Gastroesophageal sphincter (tissue), 4 donors: Measurements from ENCODE around the gene CPED1. TPM values are rescaled to one million over a fixed set of nuclear protein-coding genes. Genes with fewer than 3 reads are reported as not detected.

Experiments
- ATAC-seq: fragments of 150-250 bp; one replicate; pipeline ENCODE4 v1.9.1; 2016; ENCODE audit warnings: mild to moderate bottlenecking, moderate library complexity
- H3K27ac ChIP-seq, 4 donors: fragments of 200-600 bp; sonication (generic) in 3 of 4; 1 replicate in 3 of 4; 2 replicates in 1 of 4; pipeline ENCODE4 v1.5.1; 2016 to 2019
- H3K27me3 ChIP-seq: fragments of 200-600 bp; sonication (generic); one replicate; pipeline ENCODE4 v1.5.1; 2019
- H3K36me3 ChIP-seq, 2 donors: fragments of 200-600 bp; sonication (generic); one replicate each; pipeline ENCODE4 v1.5.1; 2019; ENCODE audit warnings: control low read depth in 1 of 2
- H3K4me1 ChIP-seq, 3 donors: fragments of 200-600 bp; sonication (generic); 1 replicate in 2 of 3; 2 replicates in 1 of 3; pipeline ENCODE4 v1.5.1; 2016 to 2019; ENCODE audit warnings: control low read depth in 2 of 3
- H3K4me3 ChIP-seq, 2 donors: fragments of 200-600 bp; sonication (generic); one replicate each; pipeline ENCODE4 v1.5.1; 2019; ENCODE audit warnings: mild to moderate bottlenecking in 1 of 2, moderate library complexity in 1 of 2
- H3K9me3 ChIP-seq, 3 donors: fragments of 200-600 bp; sonication (generic); one replicate each; pipeline ENCODE4 v1.5.1; 2017 to 2019; ENCODE audit warnings: control low read depth in 2 of 3
- EP300 ChIP-seq: sonication (generic); formaldehyde crosslinking; IDR thresholded peaks from one replicate; pipeline ENCODE4 v1.6.1; 2017; ENCODE audit warnings: antibody characterized with exemption, mild to moderate bottlenecking
- POLR2A ChIP-seq, 2 donors: fragments of 450-650 bp; IDR thresholded peaks; one replicate each; pipeline ENCODE4 v1.6.1; 2017; ENCODE audit warnings: antibody characterized with exemption in 2 of 2, mild to moderate bottlenecking in 2 of 2, moderate library complexity in 1 of 2
- POLR2AphosphoS5 ChIP-seq: sonication (generic); formaldehyde crosslinking; IDR thresholded peaks from one replicate; pipeline ENCODE4 v1.6.1; 2017; ENCODE audit warnings: antibody characterized with exemption
- WGBS, 2 donors: methylation state at CpG; one replicate each; pipeline ENCODE4 v1.1.5; 2018; ENCODE audit warnings: low coverage in 1 of 2; 5-methylcytosine and 5-hydroxymethylcytosine counted together
- total RNA-seq, 4 donors: library from RNA; depleted of rRNA; stranded (reverse); fragments of >200 nt; gene quantifications; one replicate each; pipeline ENCODE4 v1.1.0, GENCODE V29; 2016
- TF ChIP-seq, protein P1 (sequence below), 4 experiments: fragments of 200-600 bp in 2 of 4; fragments of 450-650 bp in 2 of 4; sonication (generic) in 1 of 4; IDR thresholded peaks; one replicate each; pipeline ENCODE4 v1.5.1; 2017 to 2019; ENCODE audit warnings: antibody characterized with exemption in 4 of 4, mild to moderate bottlenecking in 2 of 4, moderate library complexity in 2 of 4

CPED1 gene
- total RNA-seq, 4 donors from 2014 or later = 35.1 to 97.7 (median 60.5) TPM

DNA sequence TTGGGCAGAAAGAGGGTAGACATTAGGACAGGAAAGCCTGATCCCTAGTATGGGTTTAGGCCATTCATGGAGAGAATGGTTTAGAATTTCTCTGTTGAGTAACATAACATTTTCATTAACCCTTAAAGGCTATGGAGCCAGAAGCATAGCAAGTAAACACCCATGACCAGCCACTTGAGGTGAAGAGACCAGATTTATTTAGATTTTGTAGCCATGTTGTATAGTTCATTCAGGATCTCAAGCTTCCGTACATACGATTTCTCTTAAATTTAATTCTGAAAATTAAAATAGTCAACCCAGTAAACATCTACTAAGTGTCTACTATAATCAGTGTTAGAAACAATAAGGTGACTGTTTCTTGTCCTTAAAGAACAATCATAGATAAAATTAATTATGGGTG, 51.5 kb downstream of the CPED1 start:
- Histone ChIP-seq H3K4me1 (peaks cover 0 to 12% (median 0%) of the 10 kb centered on the region in 3 donors), H3K36me3 (no peaks in the 10 kb centered on the region), H3K27me3 (no peaks in the 10 kb centered on the region), H3K9me3 (no peaks in the 10 kb centered on the region), H3K27ac (no peak overlapping the region), H3K4me3 (no peak overlapping the region)
- TF ChIP-seq POLR2A (IDR thresholded peaks at IDR 0.05) (no peak), EP300 (no peak), POLR2AphosphoS5 (no peak)
- TF ChIP-seq, protein P1, sequence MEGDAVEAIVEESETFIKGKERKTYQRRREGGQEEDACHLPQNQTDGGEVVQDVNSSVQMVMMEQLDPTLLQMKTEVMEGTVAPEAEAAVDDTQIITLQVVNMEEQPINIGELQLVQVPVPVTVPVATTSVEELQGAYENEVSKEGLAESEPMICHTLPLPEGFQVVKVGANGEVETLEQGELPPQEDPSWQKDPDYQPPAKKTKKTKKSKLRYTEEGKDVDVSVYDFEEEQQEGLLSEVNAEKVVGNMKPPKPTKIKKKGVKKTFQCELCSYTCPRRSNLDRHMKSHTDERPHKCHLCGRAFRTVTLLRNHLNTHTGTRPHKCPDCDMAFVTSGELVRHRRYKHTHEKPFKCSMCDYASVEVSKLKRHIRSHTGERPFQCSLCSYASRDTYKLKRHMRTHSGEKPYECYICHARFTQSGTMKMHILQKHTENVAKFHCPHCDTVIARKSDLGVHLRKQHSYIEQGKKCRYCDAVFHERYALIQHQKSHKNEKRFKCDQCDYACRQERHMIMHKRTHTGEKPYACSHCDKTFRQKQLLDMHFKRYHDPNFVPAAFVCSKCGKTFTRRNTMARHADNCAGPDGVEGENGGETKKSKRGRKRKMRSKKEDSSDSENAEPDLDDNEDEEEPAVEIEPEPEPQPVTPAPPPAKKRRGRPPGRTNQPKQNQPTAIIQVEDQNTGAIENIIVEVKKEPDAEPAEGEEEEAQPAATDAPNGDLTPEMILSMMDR (IDR thresholded peaks at IDR 0.05) = no peak
- ATAC-seq = no peak
- 93 to 97% methylated on average over 2 of the region's 2 CpGs for WGBS, 2 donors

DNA sequence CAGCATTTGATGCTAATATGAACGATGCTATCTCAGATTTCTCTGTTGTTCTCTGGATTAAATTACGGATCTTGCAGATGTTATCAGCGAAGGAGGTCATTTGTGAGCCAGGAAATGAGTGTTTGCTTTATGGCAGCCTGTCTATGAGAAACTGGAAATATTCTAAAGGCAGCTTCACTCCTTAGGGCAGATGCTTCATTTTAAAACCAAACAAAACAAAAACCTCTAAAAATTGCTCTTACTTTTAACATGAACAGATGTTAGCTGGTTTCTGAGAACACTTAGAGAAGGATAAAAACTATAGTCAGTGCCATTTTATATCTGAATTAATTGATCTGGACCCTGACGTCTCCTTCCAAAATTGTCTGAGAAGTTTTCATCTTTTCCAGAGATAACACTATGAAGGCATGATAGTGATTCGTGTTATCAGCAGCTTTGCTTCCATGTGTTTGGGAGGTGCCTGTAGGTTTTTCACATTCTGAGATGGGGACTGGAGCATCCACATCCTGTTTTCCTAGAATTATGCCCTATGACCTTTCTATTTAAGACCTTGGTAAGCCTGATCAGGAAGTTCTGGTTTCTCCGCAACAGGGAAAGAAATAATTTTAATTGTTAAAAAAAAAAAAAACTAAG, 53.1 kb downstream of the CPED1 start:
- peak overlapping the region in 3 of 4 donors; percentile 11 to 36 (median 13) for H3K27ac ChIP-seq
- H3K4me3 ChIP-seq = no peak overlapping the region
- no peaks in the 10 kb centered on the region for H3K9me3 ChIP-seq
- no peak for ATAC-seq
- TF ChIP-seq POLR2AphosphoS5 (no peak), EP300 (no peak), POLR2A (IDR thresholded peaks at IDR 0.05) (no peak)
- TF ChIP-seq, protein P1 (IDR thresholded peaks at IDR 0.05) = no peak
- H3K4me1 ChIP-seq = peaks cover 0 to 12% (median 0%) of the 10 kb centered on the region in 3 donors
- no peaks in the 10 kb centered on the region for H3K27me3 ChIP-seq
- WGBS, 2 donors = 37 to 52% methylated on average over 6 of the region's 6 CpGs
- no peaks in the 10 kb centered on the region for H3K36me3 ChIP-seq

DNA sequence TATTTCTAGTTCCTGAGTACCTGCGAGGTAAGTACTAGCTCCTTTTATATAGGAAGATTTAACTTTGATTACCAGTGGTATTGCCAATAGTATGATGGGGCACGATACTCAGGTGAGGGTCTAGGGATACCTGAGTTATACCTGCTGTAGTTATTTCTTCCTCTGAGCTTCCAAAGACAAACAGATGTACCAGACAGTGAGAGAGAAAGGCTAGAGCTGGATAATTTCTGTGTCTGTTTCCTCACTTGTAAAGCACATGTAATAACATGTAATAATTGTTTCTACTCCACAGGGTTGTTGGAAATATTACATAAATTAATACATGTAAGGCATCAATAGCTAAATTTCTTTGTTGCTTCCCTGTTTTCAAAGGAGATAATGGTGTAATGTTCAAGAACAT, 53.7 kb downstream of the CPED1 start:
- TF ChIP-seq POLR2A (IDR thresholded peaks at IDR 0.05) (no peak), POLR2AphosphoS5 (no peak), EP300 (no peak)
- TF ChIP-seq, protein P1 (IDR thresholded peaks at IDR 0.05) = no peak
- 50 to 82% methylated on average over 1 to 2 of the region's 2 CpGs for WGBS, 2 donors
- H3K27me3 ChIP-seq = no peaks in the 10 kb centered on the region
- peaks cover 0 to 12% (median 0%) of the 10 kb centered on the region in 3 donors for H3K4me1 ChIP-seq
- no peak for ATAC-seq
- no peaks in the 10 kb centered on the region for H3K36me3 ChIP-seq
- H3K9me3 ChIP-seq = no peaks in the 10 kb centered on the region
- no peak overlapping the region for H3K27ac ChIP-seq
- no peak overlapping the region for H3K4me3 ChIP-seq

DNA sequence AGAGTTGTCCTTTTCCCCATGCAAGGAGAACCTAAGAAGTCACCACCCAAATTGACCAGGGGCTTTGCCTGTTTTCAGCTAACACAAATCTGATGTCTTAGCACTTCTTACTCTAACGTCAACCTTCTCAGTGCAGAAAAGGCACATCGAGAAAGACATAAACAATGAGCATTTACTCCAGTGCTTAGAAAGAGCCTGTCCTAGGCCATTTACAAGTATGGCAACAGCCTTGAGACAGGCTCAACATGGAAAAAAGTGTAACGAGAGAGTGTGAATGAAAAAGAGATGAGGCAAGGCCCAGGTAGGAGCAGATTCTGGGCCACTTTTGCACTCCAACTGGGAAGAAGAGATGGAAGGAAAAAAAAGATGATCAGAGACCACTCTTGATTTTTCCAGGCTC, 54.4 kb downstream of the CPED1 start:
- Histone ChIP-seq H3K36me3 (peaks cover 0 to 6% of the 10 kb centered on the region in 2 donors), H3K4me3 (no peak overlapping the region), H3K27ac (no peak overlapping the region), H3K9me3 (no peaks in the 10 kb centered on the region), H3K27me3 (no peaks in the 10 kb centered on the region), H3K4me1 (peaks cover 0 to 12% (median 0%) of the 10 kb centered on the region in 3 donors)
- WGBS, 2 donors = no CpG with 5 or more reads among the region's 3 CpGs
- no peak for TF ChIP-seq POLR2AphosphoS5
- TF ChIP-seq EP300 = no peak
- TF ChIP-seq POLR2A (IDR thresholded peaks at IDR 0.05) = no peak
- TF ChIP-seq, protein P1 (IDR thresholded peaks at IDR 0.05) = no peak
- ATAC-seq = no peak
